HCT116 (cell line): ENCODE measurements around the gene LAMC3. TPM values are rescaled to one million over a fixed set of nuclear protein-coding genes. Genes with fewer than 3 reads are reported as not detected.

Source experiments
- ATAC-seq: fragments of 200-7000 bp; cut with Tn5 transposase; 2 replicates; pipeline ENCODE4 v1.9.1; 2020; ENCODE audit warnings: mild to moderate bottlenecking, moderate library complexity
- BruUV-seq: library from RNA; stranded (reverse); fragments of 400-500 nt; replicated peaks from 2 replicates; lab custom pipeline; 2021; lab: Mats Ljungman, UMichigan
- CTCF ChIA-PET: fragments of 300-600 bp; sonication (Branson Sonifier 250); formaldehyde crosslinking; loops from one replicate; lab custom pipeline; 2021; ENCODE audit warnings: antibody characterized with exemption; lab: Charles Lee
- POLR2A ChIA-PET: fragments of 300-600, 350-600 bp; sonication (Branson Sonifier 250); formaldehyde crosslinking; loops from one replicate; lab custom pipeline; 2021; ENCODE audit warnings: antibody characterized with exemption; lab: Charles Lee
- RAD21 ChIA-PET, 2 experiments: fragments of 300-600 bp; sonication (Branson Sonifier 250); formaldehyde crosslinking; loops; one replicate each; lab custom pipeline; 2023; ENCODE audit warnings: low total read pairs in 2 of 2; ENCODE audit not compliant: uncharacterized antibody in 2 of 2, unreplicated experiment in 2 of 2, low non-redundant PET in 1 of 2; lab: Charles Lee
- DNase-seq: peaks from one replicate; pipeline ENCODE4 v3.0.0-alpha.2; 2010; ENCODE audit warnings: low read depth, low spot score
- H2AFZ ChIP-seq: fragments of 200-600 bp; shearing (Covaris generic), sonication (generic); 2 replicates; pipeline ENCODE4 v1.6.1; 2017; ENCODE audit warnings: low read depth, mixed run types, mixed read lengths, antibody characterized with exemption, low read length; ENCODE audit not compliant: poor library complexity, severe bottlenecking
- H3K27ac ChIP-seq: 2 replicates; pipeline ENCODE4 v1.5.1; 2012; ENCODE audit warnings: low read depth, low read length
- H3K27me3 ChIP-seq: fragments of 200-600 bp; sonication (generic); 2 replicates; pipeline ENCODE4 v1.6.1; 2016; ENCODE audit warnings: mixed run types, low read length, mixed read lengths; ENCODE audit not compliant: insufficient read depth
- H3K36me3 ChIP-seq, 2 experiments: fragments of 200-500 bp in 1 of 2; fragments of 200-600 bp in 1 of 2; sonication (Bioruptor generic) in 1 of 2; sonication (generic) in 1 of 2; 2 replicates each; pipeline versions ENCODE4 v1.5.1 to v1.6.1; 2014 to 2016; ENCODE audit warnings: low read length in 2 of 2, inconsistent platforms in 1 of 2, mixed read lengths in 1 of 2, mixed run types in 1 of 2; ENCODE audit not compliant: insufficient read depth in 2 of 2, control insufficient read depth in 1 of 2
- H3K4me1 ChIP-seq, 2 experiments: fragments of 200-600 bp in 1 of 2; sonication (generic) in 1 of 2; 2 replicates each; pipeline versions ENCODE4 v1.5.1 to v1.6.1; 2012 to 2017; ENCODE audit warnings: low read length in 2 of 2, inconsistent platforms in 1 of 2, mild to moderate bottlenecking in 1 of 2, mixed read lengths in 1 of 2, mixed run types in 1 of 2, moderate library complexity in 1 of 2; ENCODE audit not compliant: insufficient read depth in 2 of 2, control insufficient read depth in 1 of 2
- H3K4me2 ChIP-seq: fragments of 200-600 bp; sonication (generic); 2 replicates; pipeline ENCODE4 v1.6.1; 2017; ENCODE audit warnings: mixed run types, low read length, mixed read lengths
- H3K4me3 ChIP-seq, 2 experiments: fragments of 200-600 bp in 1 of 2; sonication (generic) in 1 of 2; replicated peaks in 1 of 2; 2 replicates each; pipeline ENCODE4 v1.5.1; 2011 to 2016; ENCODE audit warnings: low read length in 2 of 2, control low read depth in 1 of 2, low read depth in 1 of 2, mild to moderate bottlenecking in 1 of 2, mixed read lengths in 1 of 2, mixed run types in 1 of 2
- H3K79me2 ChIP-seq: fragments of 200-600 bp; sonication (generic); 2 replicates; pipeline ENCODE4 v1.6.1; 2017; ENCODE audit warnings: mild to moderate bottlenecking, mixed run types, low read length, moderate library complexity, mixed read lengths; ENCODE audit not compliant: insufficient read depth
- H3K9ac ChIP-seq: fragments of 200-600 bp; sonication (generic); 2 replicates; pipeline ENCODE4 v1.6.1; 2016; ENCODE audit warnings: low read length, mixed read lengths
- H3K9me2 ChIP-seq: fragments of 200-600 bp; sonication (generic), shearing (Covaris generic); 2 replicates; pipeline ENCODE4 v1.6.1; 2017; ENCODE audit warnings: mixed run types, mild to moderate bottlenecking, moderate library complexity; ENCODE audit not compliant: insufficient read depth
- H3K9me3 ChIP-seq, 2 experiments: fragments of 200-500 bp in 1 of 2; fragments of 200-600 bp in 1 of 2; sonication (Bioruptor generic) in 1 of 2; sonication (generic) in 1 of 2; 2 replicates each; pipeline ENCODE4 v1.6.1; 2014 to 2017; ENCODE audit warnings: low read length in 2 of 2, mixed read lengths in 2 of 2, inconsistent platforms in 1 of 2, low read depth in 1 of 2, mild to moderate bottlenecking in 1 of 2, mixed run types in 1 of 2, moderate library complexity in 1 of 2; ENCODE audit not compliant: control insufficient read depth in 1 of 2, insufficient read depth in 1 of 2
- H4K20me1 ChIP-seq: fragments of 200-600 bp; sonication (generic), shearing (Covaris generic); 2 replicates; pipeline ENCODE4 v1.6.1; 2017; ENCODE audit warnings: mixed run types, mild to moderate bottlenecking, moderate library complexity; ENCODE audit not compliant: insufficient read depth
- ATF3 ChIP-seq: IDR thresholded peaks from 2 replicates; pipeline ENCODE4 v1.6.1; 2012
- CBX3 ChIP-seq: IDR thresholded peaks from 2 replicates; pipeline ENCODE4 v1.6.1; 2012; ENCODE audit warnings: low read depth
- CEBPB ChIP-seq: IDR thresholded peaks from 2 replicates; pipeline ENCODE4 v1.6.1; 2012; ENCODE audit warnings: low read depth
- EGR1 ChIP-seq: IDR thresholded peaks from 2 replicates; pipeline ENCODE4 v1.6.1; 2012; ENCODE audit warnings: low read depth
- ELF1 ChIP-seq: IDR thresholded peaks from 2 replicates; pipeline ENCODE4 v1.6.1; 2012; ENCODE audit warnings: low read depth, borderline replicate concordance
- EZH2 ChIP-seq: fragments of 200-600 bp; sonication (generic); IDR thresholded peaks from 2 replicates; pipeline ENCODE4 v1.6.1; 2017; ENCODE audit warnings: antibody characterized with exemption, mixed run types
- EZH2phosphoT487 ChIP-seq: fragments of 200-600 bp; IDR thresholded peaks from 2 replicates; pipeline ENCODE4 v1.6.1; 2018; ENCODE audit warnings: antibody characterized with exemption, borderline replicate concordance
- FOSL1 ChIP-seq: IDR thresholded peaks from 2 replicates; pipeline ENCODE4 v1.6.1; 2012; ENCODE audit warnings: low read depth
- JUND ChIP-seq: IDR thresholded peaks from 2 replicates; pipeline ENCODE4 v1.6.1; 2012
- POLR2A ChIP-seq: IDR thresholded peaks from 2 replicates; pipeline ENCODE4 v1.7.0; 2011; ENCODE audit warnings: borderline replicate concordance; ENCODE audit not compliant: insufficient read depth, insufficient read length; ENCODE audit errors: extremely low read depth
- POLR2AphosphoS5 ChIP-seq: IDR thresholded peaks from 2 replicates; pipeline ENCODE4 v1.6.1; 2011; ENCODE audit warnings: mild to moderate bottlenecking, low read depth, low read length, moderate library complexity
- RAD21 ChIP-seq: IDR thresholded peaks from 2 replicates; pipeline ENCODE4 v1.6.1; 2012; ENCODE audit warnings: low read depth, mild to moderate bottlenecking
- SIN3A ChIP-seq: IDR thresholded peaks from 2 replicates; pipeline ENCODE4 v1.6.1; 2012; ENCODE audit warnings: low read depth
- SP1 ChIP-seq: IDR thresholded peaks from 2 replicates; pipeline ENCODE4 v1.6.1; 2012; ENCODE audit warnings: low read depth
- SRF ChIP-seq: IDR thresholded peaks from 2 replicates; pipeline ENCODE4 v1.6.1; 2012; ENCODE audit warnings: low read depth
- TCF7L2 ChIP-seq: IDR thresholded peaks from 2 replicates; pipeline ENCODE4 v1.7.0; 2011; ENCODE audit warnings: borderline replicate concordance, inconsistent platforms; ENCODE audit not compliant: insufficient read depth, insufficient read length; ENCODE audit errors: extremely low read depth
- YY1 ChIP-seq: IDR thresholded peaks from 2 replicates; pipeline ENCODE4 v1.6.1; 2011; ENCODE audit warnings: low read length, low read depth, moderate library complexity, mild to moderate bottlenecking; ENCODE audit not compliant: insufficient replicate concordance; ENCODE audit errors: extremely low read depth
- ZBTB33 ChIP-seq: IDR thresholded peaks from 2 replicates; pipeline ENCODE4 v1.6.1; 2011; ENCODE audit warnings: mild to moderate bottlenecking, low read length, moderate library complexity; ENCODE audit not compliant: insufficient replicate concordance; ENCODE audit errors: extremely low read depth
- ZFX ChIP-seq: fragments of 450-650 bp; IDR thresholded peaks from 2 replicates; pipeline ENCODE4 v1.6.1; 2017
- ZNF274 ChIP-seq: fragments of 200-500 bp; sonication (Bioruptor generic); IDR thresholded peaks from 2 replicates; pipeline ENCODE4 v1.6.1; 2014; ENCODE audit warnings: mild to moderate bottlenecking, low read depth, low read length, inconsistent platforms
- intact Hi-C: fragments of 100-400 bp; cut with micrococcal nuclease; formaldehyde crosslinking; loops from 2 replicates; pipeline ENCODE4 v1.10.0; 2022
- total RNA-seq: library from RNA; stranded (reverse); gene quantifications from one replicate; pipeline ENCODE4 v1.2.1, GENCODE V29; 2021; ENCODE audit not compliant: unreplicated experiment
- TF ChIP-seq, protein P1 (sequence below): IDR thresholded peaks from 2 replicates; pipeline ENCODE4 v1.6.1; 2012

LAMC3 gene
- total RNA-seq, 1 experiment from 2014 or later = 7.7 TPM

DNA sequence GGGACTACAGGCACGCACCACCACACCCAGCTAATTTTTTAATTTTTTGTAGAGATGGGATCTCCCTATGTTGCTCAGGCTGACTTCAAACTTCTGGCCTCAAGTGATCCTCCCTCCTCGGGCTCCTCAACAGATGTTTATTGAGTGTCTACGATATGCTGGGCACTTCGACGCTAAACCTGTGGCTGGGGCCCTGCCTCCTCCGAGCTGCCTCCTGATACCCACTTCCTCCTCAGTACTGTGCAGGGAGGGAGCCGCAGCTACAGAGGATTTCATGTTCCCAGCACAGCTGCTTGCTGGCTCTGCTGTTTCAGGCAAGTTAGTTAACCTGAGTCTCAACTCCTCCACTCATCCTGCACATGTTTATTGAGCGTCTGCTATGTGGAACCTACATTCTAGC, 97.0 kb downstream of the LAMC3 start:
- BruUV-seq = no TSS peak
- ChIA-PET CTCF (no interaction called here), RAD21 (no interaction called here), POLR2A (interaction anchor here (1.8 kb wide), 1 partner anchor 9 kb away, joined by 7 read pairs; the partner anchor contains the start of gene AIF1L)
- no peaks in the 10 kb centered on the region for H3K27me3 ChIP-seq
- H3K9me2 ChIP-seq = no peaks in the 10 kb centered on the region
- intact Hi-C loops = no loop called here
- no peak overlapping the region for H3K4me3 ChIP-seq
- H3K9me3 ChIP-seq = no peaks in the 10 kb centered on the region
- H4K20me1 ChIP-seq = no peaks in the 10 kb centered on the region
- peaks cover 0 to 4% of the 10 kb centered on the region in 2 experiments; a peak in 1 of 4 replicates for H3K4me1 ChIP-seq
- no peak overlapping the region for H3K27ac ChIP-seq
- no peaks in the 10 kb centered on the region for H3K79me2 ChIP-seq
- H3K36me3 ChIP-seq = no peaks in the 10 kb centered on the region
- H3K9ac ChIP-seq = no peak overlapping the region
- no peak for DNase-seq
- no peak overlapping the region for H3K4me2 ChIP-seq
- no peak for ATAC-seq
- H2AFZ ChIP-seq = no peak overlapping the region
- TF ChIP-seq POLR2A (no peak), TCF7L2 (no peak), CBX3 (no peak), SRF (no peak), YY1 (no peak), ELF1 (no peak), POLR2AphosphoS5 (no peak), EZH2phosphoT487 (no peak), SIN3A (no peak), JUND (no peak), ZFX (no peak), FOSL1 (no peak), EZH2 (no peak)
- TF ChIP-seq, protein P1, sequence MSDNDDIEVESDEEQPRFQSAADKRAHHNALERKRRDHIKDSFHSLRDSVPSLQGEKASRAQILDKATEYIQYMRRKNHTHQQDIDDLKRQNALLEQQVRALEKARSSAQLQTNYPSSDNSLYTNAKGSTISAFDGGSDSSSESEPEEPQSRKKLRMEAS = no peak
- TF ChIP-seq, all 23 proteins: peak for 0

GRCh38 chr9:131107760-131108159, 98.8 kb downstream of the LAMC3 start:
- Histone ChIP-seq H3K79me2 (no peaks in the 10 kb centered on the region), H3K27ac (no peak overlapping the region), H3K9me3 (no peaks in the 10 kb centered on the region), H3K9me2 (no peaks in the 10 kb centered on the region), H3K4me1 (no peaks in the 10 kb centered on the region), H3K9ac (no peak overlapping the region), H3K4me2 (no peak overlapping the region), H3K4me3 (no peak overlapping the region), H4K20me1 (no peaks in the 10 kb centered on the region), H2AFZ (no peak overlapping the region), H3K27me3 (no peaks in the 10 kb centered on the region), H3K36me3 (no peaks in the 10 kb centered on the region)
- ChIA-PET POLR2A (no interaction called here), CTCF (no interaction called here), RAD21 (no interaction called here)
- ATAC-seq (no peak), DNase-seq (no peak)
- no TSS peak for BruUV-seq
- intact Hi-C loops = no loop called here
- no peak for TF ChIP-seq ZFX
- TF ChIP-seq EGR1 = no peak
- no peak for TF ChIP-seq ELF1
- TF ChIP-seq YY1 = no peak
- TF ChIP-seq, protein P1 = no peak
- TF ChIP-seq ATF3 = no peak
- no peak for TF ChIP-seq EZH2
- TF ChIP-seq ZBTB33 = no peak
- TF ChIP-seq JUND = no peak
- TF ChIP-seq POLR2AphosphoS5 = no peak
- TF ChIP-seq FOSL1 = no peak
- TF ChIP-seq CEBPB = no peak
- no peak for TF ChIP-seq SIN3A
- no peak for TF ChIP-seq CBX3
- no peak for TF ChIP-seq SP1
- no peak for TF ChIP-seq RAD21
- no peak for TF ChIP-seq TCF7L2
- TF ChIP-seq ZNF274 = no peak
